A549 (cell line): ENCODE results near the gene DEUP1.

Experiments used
- MAFK ChIP-seq: fragments of 450-650 bp; IDR thresholded peaks from 2 replicates; pipeline ENCODE4 v1.6.1; 2014; ENCODE audit not compliant: partially characterized antibody
- POLR2A ChIP-seq: IDR thresholded peaks from 2 replicates; pipeline ENCODE4 v1.6.1; 2012; ENCODE audit warnings: mild to moderate bottlenecking, low read length
- TF ChIP-seq, protein P1 (sequence below): fragments of >200 bp; sonication (Bioruptor Twin); formaldehyde crosslinking; IDR thresholded peaks from 3 replicates; pipeline ENCODE4 v1.5.1; 2016

DNA sequence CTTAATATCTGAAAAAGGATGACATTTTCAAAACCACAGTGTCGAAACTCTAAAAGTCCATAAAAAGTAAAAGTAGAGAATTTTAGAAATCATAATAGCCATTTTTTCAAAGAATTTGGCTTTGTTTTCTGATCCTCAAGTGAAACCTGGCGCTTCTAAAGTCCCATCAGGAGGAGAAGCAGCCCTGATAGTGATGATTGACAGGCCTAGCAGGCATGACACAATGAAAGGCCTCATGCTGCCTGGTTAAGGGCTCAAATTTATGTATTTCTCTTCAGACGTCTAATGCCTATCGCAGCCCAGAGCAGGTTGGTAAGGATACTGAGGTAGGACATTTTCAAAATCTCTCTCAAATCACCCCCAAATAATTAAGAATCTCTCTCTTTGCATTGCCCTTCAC lies 3.9 kb upstream of the DEUP1 start:
- TF ChIP-seq POLR2A: no peak
- TF ChIP-seq, protein P1, sequence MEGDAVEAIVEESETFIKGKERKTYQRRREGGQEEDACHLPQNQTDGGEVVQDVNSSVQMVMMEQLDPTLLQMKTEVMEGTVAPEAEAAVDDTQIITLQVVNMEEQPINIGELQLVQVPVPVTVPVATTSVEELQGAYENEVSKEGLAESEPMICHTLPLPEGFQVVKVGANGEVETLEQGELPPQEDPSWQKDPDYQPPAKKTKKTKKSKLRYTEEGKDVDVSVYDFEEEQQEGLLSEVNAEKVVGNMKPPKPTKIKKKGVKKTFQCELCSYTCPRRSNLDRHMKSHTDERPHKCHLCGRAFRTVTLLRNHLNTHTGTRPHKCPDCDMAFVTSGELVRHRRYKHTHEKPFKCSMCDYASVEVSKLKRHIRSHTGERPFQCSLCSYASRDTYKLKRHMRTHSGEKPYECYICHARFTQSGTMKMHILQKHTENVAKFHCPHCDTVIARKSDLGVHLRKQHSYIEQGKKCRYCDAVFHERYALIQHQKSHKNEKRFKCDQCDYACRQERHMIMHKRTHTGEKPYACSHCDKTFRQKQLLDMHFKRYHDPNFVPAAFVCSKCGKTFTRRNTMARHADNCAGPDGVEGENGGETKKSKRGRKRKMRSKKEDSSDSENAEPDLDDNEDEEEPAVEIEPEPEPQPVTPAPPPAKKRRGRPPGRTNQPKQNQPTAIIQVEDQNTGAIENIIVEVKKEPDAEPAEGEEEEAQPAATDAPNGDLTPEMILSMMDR: no peak
- no peak for TF ChIP-seq MAFK
